Gastrocnemius medialis (tissue), 4 donors: ENCODE measurements around the gene ACOX2. TPM values are rescaled to one million over a fixed set of nuclear protein-coding genes. Genes with fewer than 3 reads are reported as not detected.
"Not testable (repeated sequence)": the region's sequence is repeated elsewhere in the genome, so short reads cannot be mapped to it uniquely, and the experiment has no call there.

Experiments used
- ATAC-seq, 2 donors: fragments of 150-250 bp; one replicate each; pipeline ENCODE4 v1.9.1; 2016
- DNase-seq, 2 donors: peaks; one replicate each; pipeline ENCODE4 v3.0.0-alpha.2; 2019
- H3K27ac ChIP-seq, 4 donors: fragments of 200-600 bp; sonication (generic); 1 replicate in 1 of 4; 2 replicates in 3 of 4; pipeline ENCODE4 v1.5.1; 2016 to 2018; ENCODE audit warnings: mild to moderate bottlenecking in 2 of 4, moderate library complexity in 1 of 4
- H3K27me3 ChIP-seq, 3 donors: fragments of 200-600 bp; sonication (generic) in 2 of 3; 1 replicate in 1 of 3; 2 replicates in 2 of 3; pipeline versions ENCODE4 v1.5.1 to v1.6.0; 2016 to 2019; ENCODE audit warnings: mild to moderate bottlenecking in 1 of 3, moderate library complexity in 1 of 3
- H3K36me3 ChIP-seq, 2 donors: fragments of 200-600 bp; sonication (generic) in 1 of 2; one replicate each; pipeline ENCODE4 v1.5.1; 2017 to 2018
- H3K4me1 ChIP-seq, 2 donors: fragments of 200-600 bp; sonication (generic) in 1 of 2; one replicate each; pipeline ENCODE4 v1.5.1; 2016 to 2017; ENCODE audit warnings: mild to moderate bottlenecking in 2 of 2
- H3K4me3 ChIP-seq, 4 donors: fragments of 200-600 bp; sonication (generic) in 3 of 4; 1 replicate in 1 of 4; 2 replicates in 3 of 4; pipeline ENCODE4 v1.5.1; 2016 to 2019; ENCODE audit warnings: mild to moderate bottlenecking in 2 of 4
- H3K9me3 ChIP-seq, 3 donors: fragments of 200-600 bp; sonication (generic) in 2 of 3; 1 replicate in 1 of 3; 2 replicates in 2 of 3; pipeline ENCODE4 v1.5.1; 2016 to 2019
- POLR2A ChIP-seq, 2 donors: fragments of 450-650 bp; IDR thresholded peaks; one replicate each; pipeline ENCODE4 v1.6.1; 2017; ENCODE audit warnings: antibody characterized with exemption in 2 of 2, mild to moderate bottlenecking in 2 of 2, moderate library complexity in 2 of 2
- in situ Hi-C, 4 donors: fragments of 200-750 bp; cut with MboI; loops; one replicate each; pipeline versions ENCODE4 v1.15.0 to v1.8.0; 2017; ENCODE audit warnings: low sequenced_read_pairs in 4 of 4
- intact Hi-C: fragments of 100-400 bp; cut with DNase I; formaldehyde crosslinking; loops from one replicate; pipeline ENCODE4 v1.15.1; 2023; ENCODE audit warnings: low total_unique reads
- total RNA-seq, 4 donors: library from RNA; depleted of rRNA; stranded (reverse); fragments of >200 nt; gene quantifications; one replicate each; pipeline versions ENCODE4 v1.1.0 to v1.2.3, GENCODE V29; 2016
- TF ChIP-seq, protein P1 (sequence below), 5 experiments: fragments of 450-650 bp in 3 of 5; fragments of 200-600 bp in 2 of 5; sonication (generic) in 2 of 5; IDR thresholded peaks in 4 of 5; conservative IDR thresholded peaks in 1 of 5; 1 replicate in 4 of 5; 2 replicates in 1 of 5; pipeline ENCODE4 v1.5.1; 2016 to 2019; ENCODE audit warnings: antibody characterized with exemption in 5 of 5, mild to moderate bottlenecking in 3 of 5, moderate library complexity in 3 of 5

Gene ACOX2
- total RNA-seq, 4 donors from 2014 or later = 1.6 to 10.4 (median 5.7) TPM

DNA sequence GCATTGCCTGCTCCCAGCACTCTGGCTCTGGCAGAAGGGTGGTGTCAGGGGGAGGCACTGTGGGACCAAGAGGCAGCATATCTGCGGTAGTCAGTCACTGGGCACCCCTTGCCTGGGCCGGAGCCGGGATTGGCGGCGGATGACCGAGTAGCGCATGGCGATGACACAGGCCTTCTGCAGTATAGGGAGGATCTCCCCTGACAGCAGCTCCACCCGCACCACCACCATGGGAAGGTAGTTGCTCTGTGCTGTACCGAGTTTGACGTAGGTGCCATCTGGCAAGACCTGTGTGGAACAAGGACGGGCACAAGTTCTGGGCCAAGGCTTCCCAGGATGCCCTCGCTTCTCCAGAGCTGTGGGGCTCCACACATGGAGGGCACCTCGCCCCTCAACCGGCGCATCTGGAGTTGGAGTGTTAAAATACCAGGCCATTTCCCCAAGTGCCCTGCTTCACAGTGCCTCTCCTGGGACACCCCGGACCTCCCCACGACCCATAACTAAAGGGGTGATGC is 6.6 kb downstream of the ACOX2 start:
- no peak for DNase-seq
- in situ Hi-C loops = loop anchor here in 3 of 4 donors (5.0 to 25.0 kb wide), 3 partner anchors 66 to 343 kb away; no protein-coding TSS in a partner anchor
- TF ChIP-seq POLR2A (IDR thresholded peaks at IDR 0.05) = no peak
- TF ChIP-seq, protein P1, sequence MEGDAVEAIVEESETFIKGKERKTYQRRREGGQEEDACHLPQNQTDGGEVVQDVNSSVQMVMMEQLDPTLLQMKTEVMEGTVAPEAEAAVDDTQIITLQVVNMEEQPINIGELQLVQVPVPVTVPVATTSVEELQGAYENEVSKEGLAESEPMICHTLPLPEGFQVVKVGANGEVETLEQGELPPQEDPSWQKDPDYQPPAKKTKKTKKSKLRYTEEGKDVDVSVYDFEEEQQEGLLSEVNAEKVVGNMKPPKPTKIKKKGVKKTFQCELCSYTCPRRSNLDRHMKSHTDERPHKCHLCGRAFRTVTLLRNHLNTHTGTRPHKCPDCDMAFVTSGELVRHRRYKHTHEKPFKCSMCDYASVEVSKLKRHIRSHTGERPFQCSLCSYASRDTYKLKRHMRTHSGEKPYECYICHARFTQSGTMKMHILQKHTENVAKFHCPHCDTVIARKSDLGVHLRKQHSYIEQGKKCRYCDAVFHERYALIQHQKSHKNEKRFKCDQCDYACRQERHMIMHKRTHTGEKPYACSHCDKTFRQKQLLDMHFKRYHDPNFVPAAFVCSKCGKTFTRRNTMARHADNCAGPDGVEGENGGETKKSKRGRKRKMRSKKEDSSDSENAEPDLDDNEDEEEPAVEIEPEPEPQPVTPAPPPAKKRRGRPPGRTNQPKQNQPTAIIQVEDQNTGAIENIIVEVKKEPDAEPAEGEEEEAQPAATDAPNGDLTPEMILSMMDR (IDR thresholded peaks at IDR 0.05 in 4 of 5, conservative IDR thresholded peaks at IDR 0.05 in 1 of 5) = no peak
- Histone ChIP-seq H3K27me3 (no peaks in the 10 kb centered on the region), H3K27ac (no peak overlapping the region), H3K9me3 (no peaks in the 10 kb centered on the region), H3K4me3 (no peak overlapping the region), H3K4me1 (no peaks in the 10 kb centered on the region), H3K36me3 (peaks cover 0 to 7% of the 10 kb centered on the region in 2 donors)
- ATAC-seq = no peak
- intact Hi-C loops = loop anchor here (5.0 to 10.0 kb wide), 3 partner anchors 198 to 346 kb away; partner anchors contain the start of genes HTD2, PXK and RPP14

DNA sequence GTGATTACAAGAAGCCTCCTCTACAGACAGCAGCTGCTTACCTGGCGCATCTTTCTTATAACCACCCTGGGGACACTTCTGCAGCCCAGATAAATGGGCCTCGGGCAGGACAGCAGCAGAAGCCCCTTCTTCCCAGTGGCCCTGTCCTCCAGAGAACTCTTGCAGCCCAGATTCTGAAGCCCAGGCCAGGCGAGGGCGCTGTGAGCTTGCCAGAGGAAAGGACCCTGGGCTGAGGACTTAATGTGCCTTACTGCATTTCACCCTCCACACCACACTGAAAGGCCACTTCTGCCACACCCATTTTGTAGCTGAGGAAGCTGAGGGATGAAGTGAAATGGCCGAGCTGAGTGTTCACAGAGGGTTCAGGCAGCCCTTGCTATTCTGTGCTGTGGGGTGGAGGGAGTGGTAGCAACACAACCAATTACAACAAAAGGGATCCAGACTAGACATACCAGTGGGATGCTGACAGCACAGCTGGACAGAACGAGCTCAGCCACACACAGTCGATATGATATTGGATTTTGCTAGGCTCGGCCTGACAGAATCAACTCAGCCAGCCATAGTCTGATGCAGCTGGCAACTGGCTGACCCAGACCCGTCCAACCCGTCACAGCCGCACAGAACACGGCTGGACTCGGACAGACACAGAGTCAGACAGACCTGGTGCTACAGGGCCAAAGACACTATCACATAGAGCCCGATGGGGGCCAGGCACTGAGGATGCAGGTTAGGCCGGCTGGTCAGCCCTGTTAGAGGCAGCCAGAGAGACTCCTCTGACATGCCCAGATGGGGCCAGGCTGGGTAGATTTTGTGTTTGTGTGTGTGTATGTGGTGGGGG is 7.3 kb downstream of the ACOX2 start:
- intact Hi-C loops (loop anchor here (5.0 to 10.0 kb wide), 3 partner anchors 197 to 345 kb away; partner anchors contain the start of genes HTD2, PXK and RPP14), in situ Hi-C loops (loop anchor here in 3 of 4 donors (5.0 to 25.0 kb wide), 3 partner anchors 65 to 342 kb away; no protein-coding TSS in a partner anchor)
- no peak for DNase-seq
- peaks cover 0 to 7% of the 10 kb centered on the region in 2 donors for H3K36me3 ChIP-seq
- H3K9me3 ChIP-seq = no peaks in the 10 kb centered on the region
- TF ChIP-seq, protein P1 (IDR thresholded peaks at IDR 0.05 in 4 of 5, conservative IDR thresholded peaks at IDR 0.05 in 1 of 5) = no peak
- no peak for TF ChIP-seq POLR2A (IDR thresholded peaks at IDR 0.05)
- H3K27ac ChIP-seq = no peak overlapping the region
- no peaks in the 10 kb centered on the region for H3K4me1 ChIP-seq
- H3K27me3 ChIP-seq = no peaks in the 10 kb centered on the region
- H3K4me3 ChIP-seq = no peak overlapping the region
- ATAC-seq = no peak

DNA sequence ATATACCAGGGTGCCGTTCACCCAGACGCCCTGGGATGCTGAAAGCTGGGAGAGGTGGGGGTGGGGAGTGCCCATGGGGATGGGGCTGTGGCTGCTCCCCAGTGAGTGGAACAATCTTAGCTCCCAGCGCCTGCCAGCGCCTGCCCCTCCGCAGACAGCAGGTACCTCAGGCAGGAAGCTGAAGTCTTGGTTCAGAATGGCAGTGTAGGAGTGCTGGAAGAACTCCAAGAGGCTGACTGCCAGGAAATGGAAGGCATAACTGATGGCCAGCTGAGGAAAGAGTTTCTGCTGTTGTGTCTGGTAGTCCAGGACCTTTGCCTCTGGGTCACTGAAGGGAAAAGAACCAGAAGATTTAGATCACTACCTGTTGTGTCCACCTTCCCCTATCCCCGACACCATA is 8.4 kb downstream of the ACOX2 start:
- H3K27ac ChIP-seq = no peak overlapping the region
- in situ Hi-C loops (loop anchor here in 1 of 4 donors (25.0 kb wide), 1 partner anchor 341 kb away; no protein-coding TSS in a partner anchor), intact Hi-C loops (no loop called here)

DNA sequence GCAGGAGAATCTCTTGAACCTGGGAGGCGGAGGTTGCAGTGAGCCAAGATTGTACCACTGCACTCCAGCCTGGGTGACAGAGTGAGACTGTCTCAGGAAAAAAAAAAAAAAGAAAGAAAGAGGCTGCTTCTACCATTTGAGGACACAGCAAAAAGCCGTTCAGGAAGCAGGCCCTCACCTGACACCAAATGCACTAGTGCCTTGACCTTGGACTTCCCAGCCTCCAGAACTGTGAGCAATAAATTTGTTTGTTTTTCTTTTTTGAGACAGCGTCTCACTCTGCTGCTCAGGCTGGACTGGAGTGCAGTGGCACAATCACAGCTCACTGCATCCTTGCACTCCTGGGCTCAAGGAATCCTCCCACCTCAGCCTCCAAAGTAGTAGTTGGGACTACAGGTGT is 9.6 kb downstream of the ACOX2 start:
- H3K27me3 ChIP-seq, ATAC-seq, H3K4me3 ChIP-seq, H3K9me3 ChIP-seq, intact Hi-C loops, DNase-seq, H3K27ac ChIP-seq, H3K4me1 ChIP-seq: not testable (repeated sequence)
- peaks cover 0 to 18% of the 10 kb centered on the region in 2 donors for H3K36me3 ChIP-seq
- in situ Hi-C loops = loop anchor here in 1 of 4 donors (25.0 kb wide), 1 partner anchor 340 kb away; no protein-coding TSS in a partner anchor

More for the DNA sequence above, 8.4 kb downstream of the ACOX2 start:
- H3K4me3 ChIP-seq = no peak overlapping the region
- no peaks in the 10 kb centered on the region for H3K9me3 ChIP-seq
- ATAC-seq (no peak), DNase-seq (no peak)
- H3K27me3 ChIP-seq = no peaks in the 10 kb centered on the region
- H3K36me3 ChIP-seq = peaks cover 0 to 17% of the 10 kb centered on the region in 2 donors
- TF ChIP-seq, protein P1 (IDR thresholded peaks at IDR 0.05 in 4 of 5, conservative IDR thresholded peaks at IDR 0.05 in 1 of 5) = no peak
- TF ChIP-seq POLR2A (IDR thresholded peaks at IDR 0.05) = no peak
- H3K4me1 ChIP-seq = no peaks in the 10 kb centered on the region

DNA sequence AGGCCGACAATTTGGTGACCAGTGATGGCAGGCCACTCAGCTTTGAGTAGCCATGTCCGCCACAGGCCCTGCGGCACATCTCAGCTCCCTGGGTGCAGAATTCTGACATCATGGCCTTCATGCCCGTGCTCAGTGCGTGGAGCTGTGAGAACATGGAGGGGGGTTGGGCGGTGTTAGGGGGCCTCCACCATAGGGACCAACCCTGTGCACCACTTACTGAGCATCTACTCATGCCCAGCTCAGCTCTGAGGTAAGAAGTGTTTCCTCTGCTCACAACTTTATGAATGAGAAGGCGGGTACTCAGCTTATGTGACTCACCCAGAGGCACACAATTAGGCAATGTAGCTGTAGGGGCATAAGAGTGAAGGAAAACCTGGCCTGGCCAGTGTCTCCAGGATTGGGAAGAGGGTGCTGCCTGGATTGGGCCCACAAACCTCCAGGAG is 10.5 kb downstream of the ACOX2 start:
- Histone ChIP-seq H3K36me3 (peaks cover 0 to 18% of the 10 kb centered on the region in 2 donors), H3K9me3 (no peaks in the 10 kb centered on the region), H3K27ac (no peak overlapping the region), H3K4me3 (no peak overlapping the region), H3K4me1 (no peaks in the 10 kb centered on the region), H3K27me3 (no peaks in the 10 kb centered on the region)
- intact Hi-C loops (no loop called here), in situ Hi-C loops (loop anchor here in 1 of 4 donors (25.0 kb wide), 1 partner anchor 339 kb away; no protein-coding TSS in a partner anchor)
- no peak for DNase-seq
- no peak for TF ChIP-seq POLR2A (IDR thresholded peaks at IDR 0.05)
- TF ChIP-seq, protein P1 (IDR thresholded peaks at IDR 0.05 in 4 of 5, conservative IDR thresholded peaks at IDR 0.05 in 1 of 5) = no peak
- ATAC-seq = no peak
